Kidney epithelial cell (primary cell): ENCODE results near the gene LIPT1. TPM values are rescaled to one million over a fixed set of nuclear protein-coding genes. Genes with fewer than 3 reads are reported as not detected.

Experiments
- DNase-seq: peaks from one replicate; pipeline ENCODE4 v3.0.0-alpha.2; 2010; ENCODE audit warnings: low read depth
- H3K27me3 ChIP-seq: 2 replicates; pipeline ENCODE4 v1.6.0; 2011; ENCODE audit warnings: low read length; ENCODE audit not compliant: control insufficient read depth, insufficient read depth
- H3K36me3 ChIP-seq: 2 replicates; pipeline ENCODE4 v1.5.1; 2011; ENCODE audit warnings: low read length; ENCODE audit not compliant: control insufficient read depth, insufficient read depth
- H3K4me3 ChIP-seq: 2 replicates; pipeline ENCODE4 v1.5.1; 2011; ENCODE audit warnings: low read depth, mild to moderate bottlenecking, control low read depth, low read length
- total RNA-seq: library from RNA; depleted of rRNA; stranded (reverse); fragments of >200 nt; gene quantifications from 2 replicates; pipeline ENCODE4 v1.2.3, GENCODE V29; 2015
- TF ChIP-seq, protein P1 (sequence below): IDR thresholded peaks from 2 replicates; pipeline ENCODE4 v1.5.1; 2011; ENCODE audit warnings: mild to moderate bottlenecking, moderate library complexity, low read length, control low read depth, inconsistent platforms; ENCODE audit not compliant: insufficient read depth, poor library complexity, severe bottlenecking

LIPT1 gene
- total RNA-seq, 1 donor from 2014 or later: 4.5 TPM

DNA sequence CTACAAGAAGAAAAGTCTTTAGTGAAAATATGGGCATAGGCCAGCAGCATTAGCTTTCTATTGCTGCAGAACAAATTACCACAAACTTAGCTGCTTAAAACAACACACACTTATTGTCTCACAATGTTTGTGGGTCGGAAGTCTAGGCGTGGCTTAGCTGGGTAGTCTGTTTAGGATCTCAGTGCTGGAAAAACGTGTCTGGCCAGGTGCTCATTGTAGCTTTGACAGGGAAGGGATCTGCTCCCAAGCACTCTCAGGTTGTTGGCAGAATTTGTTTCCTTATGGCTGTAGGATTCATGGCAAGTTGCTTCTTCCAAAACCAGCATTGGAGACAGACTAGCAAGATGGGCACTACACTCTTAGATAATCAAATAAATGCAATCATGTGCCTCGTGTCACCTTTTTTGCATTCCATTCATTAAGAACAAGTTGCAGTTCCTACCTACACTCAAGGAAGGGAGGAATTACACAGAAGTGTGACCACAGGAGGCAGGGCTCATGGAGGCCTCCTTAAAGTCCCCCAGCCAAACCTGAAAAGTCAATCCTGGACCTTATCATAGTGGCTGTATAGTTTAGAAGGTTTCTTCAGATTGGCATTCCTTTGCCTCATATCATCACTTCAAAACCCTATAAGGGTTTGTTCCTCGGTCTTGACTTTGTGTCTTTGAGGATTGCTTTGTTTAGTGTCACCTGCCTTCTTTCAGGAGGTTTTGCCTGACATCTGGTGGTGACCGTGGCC, 43.5 kb downstream of the LIPT1 start:
- TF ChIP-seq, protein P1, sequence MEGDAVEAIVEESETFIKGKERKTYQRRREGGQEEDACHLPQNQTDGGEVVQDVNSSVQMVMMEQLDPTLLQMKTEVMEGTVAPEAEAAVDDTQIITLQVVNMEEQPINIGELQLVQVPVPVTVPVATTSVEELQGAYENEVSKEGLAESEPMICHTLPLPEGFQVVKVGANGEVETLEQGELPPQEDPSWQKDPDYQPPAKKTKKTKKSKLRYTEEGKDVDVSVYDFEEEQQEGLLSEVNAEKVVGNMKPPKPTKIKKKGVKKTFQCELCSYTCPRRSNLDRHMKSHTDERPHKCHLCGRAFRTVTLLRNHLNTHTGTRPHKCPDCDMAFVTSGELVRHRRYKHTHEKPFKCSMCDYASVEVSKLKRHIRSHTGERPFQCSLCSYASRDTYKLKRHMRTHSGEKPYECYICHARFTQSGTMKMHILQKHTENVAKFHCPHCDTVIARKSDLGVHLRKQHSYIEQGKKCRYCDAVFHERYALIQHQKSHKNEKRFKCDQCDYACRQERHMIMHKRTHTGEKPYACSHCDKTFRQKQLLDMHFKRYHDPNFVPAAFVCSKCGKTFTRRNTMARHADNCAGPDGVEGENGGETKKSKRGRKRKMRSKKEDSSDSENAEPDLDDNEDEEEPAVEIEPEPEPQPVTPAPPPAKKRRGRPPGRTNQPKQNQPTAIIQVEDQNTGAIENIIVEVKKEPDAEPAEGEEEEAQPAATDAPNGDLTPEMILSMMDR: no peak

DNA sequence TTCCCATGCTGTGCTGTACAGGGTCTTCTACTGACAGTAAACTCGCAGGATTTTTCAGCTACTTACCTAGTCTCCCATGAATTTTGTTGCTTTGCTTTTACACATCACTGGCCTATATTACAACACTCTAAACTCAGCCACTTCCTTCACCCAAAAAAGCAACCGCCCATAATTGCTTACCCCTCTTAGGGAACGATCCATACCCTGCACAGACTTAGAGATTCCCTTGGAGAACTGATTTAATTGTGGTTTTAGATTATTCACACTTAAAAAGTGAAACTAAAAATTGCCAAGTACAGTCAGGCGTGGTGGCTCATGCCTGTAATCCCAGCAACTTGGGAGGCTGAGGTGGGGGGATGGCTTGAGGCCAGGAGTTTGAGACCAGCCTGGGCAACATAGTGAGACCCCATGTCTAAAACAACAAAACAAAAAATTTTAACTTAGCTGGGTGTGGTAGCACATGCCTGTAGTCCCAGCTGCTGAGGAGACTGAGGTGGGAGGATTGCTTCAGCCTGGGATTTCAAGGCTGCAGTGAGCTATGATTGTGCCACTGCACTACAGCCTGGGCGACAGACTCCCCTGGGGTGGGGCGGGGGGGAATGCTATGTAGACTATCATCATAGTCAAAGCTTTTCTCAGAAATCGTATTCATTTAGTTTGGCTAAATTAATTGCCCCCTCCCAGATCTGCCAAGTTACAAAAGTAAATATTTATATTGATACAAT, 45.5 kb downstream of the LIPT1 start:
- no peak for DNase-seq
- H3K36me3 ChIP-seq: peaks cover 2% of the 10 kb centered on the region
- no peak overlapping the region for H3K4me3 ChIP-seq
- TF ChIP-seq, protein P1: no peak
- H3K27me3 ChIP-seq: no peaks in the 10 kb centered on the region

More for the DNA sequence above, 43.5 kb downstream of the LIPT1 start:
- H3K27me3 ChIP-seq: no peaks in the 10 kb centered on the region
- DNase-seq: no peak
- no peak overlapping the region for H3K4me3 ChIP-seq
- H3K36me3 ChIP-seq: peaks cover 2% of the 10 kb centered on the region

DNA sequence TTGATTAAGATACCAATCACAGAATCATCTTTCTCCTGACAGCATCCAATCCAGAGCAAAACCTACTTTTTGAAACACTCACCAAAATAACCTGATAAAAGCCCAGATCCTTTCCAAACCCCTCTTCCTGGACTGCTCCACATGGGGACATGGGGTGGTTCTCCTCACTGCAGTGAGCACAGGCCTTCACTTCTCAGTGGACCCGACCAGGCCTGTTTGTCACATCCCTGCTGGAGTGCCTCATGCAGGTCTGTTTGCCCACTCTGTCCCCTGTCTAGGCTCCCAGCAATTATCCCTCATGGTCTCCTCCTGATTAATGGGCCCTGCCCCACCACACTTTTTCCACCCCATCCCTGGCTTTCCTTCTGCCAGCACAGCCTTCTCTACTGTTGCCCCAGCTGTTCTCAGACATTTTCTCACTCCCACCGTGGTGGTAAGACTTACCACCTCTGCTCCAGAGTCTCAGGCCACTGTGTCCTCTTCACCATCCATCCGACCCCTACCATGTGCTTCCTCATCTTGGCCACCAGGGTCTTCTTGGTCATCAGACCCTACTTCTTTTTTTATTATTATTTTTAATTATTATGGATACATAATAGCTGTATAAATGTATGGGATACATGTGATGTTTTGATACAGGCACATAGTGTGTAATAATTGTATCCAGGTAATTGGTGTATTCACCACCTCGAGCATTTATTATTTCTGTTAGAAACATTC, 47.4 kb downstream of the LIPT1 start:
- Histone ChIP-seq H3K27me3 (no peaks in the 10 kb centered on the region), H3K4me3 (no peak overlapping the region), H3K36me3 (peaks cover 2% of the 10 kb centered on the region)
- TF ChIP-seq, protein P1: peak; percentile 7
- DNase-seq: no peak

DNA sequence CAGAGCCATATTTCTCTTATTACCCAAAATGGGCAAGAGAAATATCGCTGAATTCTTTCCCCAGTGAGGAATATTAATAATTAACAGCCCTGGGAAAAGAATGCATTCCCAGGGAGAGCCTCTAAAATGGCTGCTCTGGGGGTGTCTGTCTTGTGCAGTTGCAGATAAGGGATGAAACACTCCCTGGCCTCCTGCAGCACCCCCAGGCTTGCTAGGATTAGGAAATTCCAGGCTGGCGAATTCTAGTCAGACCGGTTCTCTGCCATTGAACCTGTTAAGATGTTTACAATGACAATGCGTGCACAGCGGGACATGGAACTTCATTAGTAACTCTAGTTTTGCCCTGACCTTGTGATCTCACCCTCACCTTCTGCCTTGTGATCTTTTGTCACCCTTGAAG, 50.7 kb downstream of the LIPT1 start:
- peaks cover 2% of the 10 kb centered on the region for H3K36me3 ChIP-seq
- TF ChIP-seq, protein P1: no peak
- H3K27me3 ChIP-seq: no peaks in the 10 kb centered on the region
- no peak for DNase-seq
- no peak overlapping the region for H3K4me3 ChIP-seq

Other genes starting within 250 kb of the LIPT1 start
- gene CRACDL, start 218.7 kb upstream of the LIPT1 start, total RNA-seq: 1.4 TPM in 2 replicates
- 6.7 and 7.8 TPM in 2 replicates for gene C2orf15, start 13.3 kb upstream of the LIPT1 start, total RNA-seq
- gene TSGA10, start within 50 bp of the LIPT1 start, total RNA-seq: 6.0 and 8.3 TPM in 2 replicates
- gene MITD1, start 26.1 kb downstream of the LIPT1 start, total RNA-seq: 43.5 and 46.0 TPM in 2 replicates
- 30.8 and 34.6 TPM in 2 replicates for gene MRPL30, start 26.2 kb downstream of the LIPT1 start, total RNA-seq
- not detected in 2 replicates for gene LYG2, start 100.7 kb downstream of the LIPT1 start, total RNA-seq
- gene LYG1, start 146.2 kb downstream of the LIPT1 start, total RNA-seq: 0.25 and 1.0 TPM in 2 replicates
- gene TXNDC9, start 181.4 kb downstream of the LIPT1 start, total RNA-seq: 73.6 and 80.2 TPM in 2 replicates
- 26.4 and 31.8 TPM in 2 replicates for gene EIF5B, start 182.4 kb downstream of the LIPT1 start, total RNA-seq